Stimulated activated CD8-positive, alpha-beta memory T cell treated with anti-CD3 and anti-CD28 coated beads, Interleukin-4, amount 100 ng/mL, for 4 hours (primary cell): ENCODE results near the gene SDK2.

Experiments
- DNase-seq, 2 donors: peaks; one replicate each; pipeline ENCODE4 v3.0.0-alpha.2; 2020; ENCODE audit warnings: low read depth in 2 of 2, low spot score in 1 of 2

The SDK2 gene

DNA sequence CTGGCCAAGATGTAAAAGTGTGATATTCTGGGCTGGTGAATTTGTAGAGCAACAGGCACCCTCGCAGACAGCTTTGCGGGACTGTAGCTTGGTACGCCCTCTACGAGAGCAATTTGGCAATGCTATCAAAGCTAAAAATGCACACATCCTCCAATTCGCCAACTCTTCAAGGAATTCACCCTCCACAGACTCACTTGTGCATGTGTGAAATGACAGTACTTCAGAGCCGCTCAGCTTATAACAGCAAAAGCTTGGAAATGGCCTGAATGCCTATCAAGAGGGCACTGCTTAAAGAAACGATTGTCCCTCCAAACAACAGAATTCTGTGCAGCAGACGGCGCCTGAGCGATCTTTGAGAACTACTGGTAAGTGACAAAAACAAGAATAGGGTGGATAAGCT, 130.8 kb downstream of the SDK2 start:
- no peak for DNase-seq

DNA sequence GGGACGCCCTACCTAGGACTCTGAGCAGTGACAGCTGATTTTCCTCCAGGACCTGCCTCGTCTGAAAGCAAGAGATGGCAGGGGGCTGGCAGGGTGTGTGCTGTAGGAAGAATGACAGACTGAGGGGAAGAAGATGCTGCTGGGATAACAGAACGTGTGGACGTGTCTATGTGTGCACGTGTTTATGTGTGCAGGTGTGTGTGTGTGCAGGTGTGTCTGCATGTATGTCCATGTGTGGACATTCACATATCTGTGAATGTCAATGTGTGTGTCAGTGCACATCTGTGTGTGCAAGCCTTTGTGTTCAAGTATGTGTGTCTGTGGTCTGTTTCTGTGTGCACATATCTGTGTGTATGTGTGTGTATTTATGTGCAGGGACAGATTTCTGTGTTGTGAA, 132.5 kb downstream of the SDK2 start:
- DNase-seq: no peak

DNA sequence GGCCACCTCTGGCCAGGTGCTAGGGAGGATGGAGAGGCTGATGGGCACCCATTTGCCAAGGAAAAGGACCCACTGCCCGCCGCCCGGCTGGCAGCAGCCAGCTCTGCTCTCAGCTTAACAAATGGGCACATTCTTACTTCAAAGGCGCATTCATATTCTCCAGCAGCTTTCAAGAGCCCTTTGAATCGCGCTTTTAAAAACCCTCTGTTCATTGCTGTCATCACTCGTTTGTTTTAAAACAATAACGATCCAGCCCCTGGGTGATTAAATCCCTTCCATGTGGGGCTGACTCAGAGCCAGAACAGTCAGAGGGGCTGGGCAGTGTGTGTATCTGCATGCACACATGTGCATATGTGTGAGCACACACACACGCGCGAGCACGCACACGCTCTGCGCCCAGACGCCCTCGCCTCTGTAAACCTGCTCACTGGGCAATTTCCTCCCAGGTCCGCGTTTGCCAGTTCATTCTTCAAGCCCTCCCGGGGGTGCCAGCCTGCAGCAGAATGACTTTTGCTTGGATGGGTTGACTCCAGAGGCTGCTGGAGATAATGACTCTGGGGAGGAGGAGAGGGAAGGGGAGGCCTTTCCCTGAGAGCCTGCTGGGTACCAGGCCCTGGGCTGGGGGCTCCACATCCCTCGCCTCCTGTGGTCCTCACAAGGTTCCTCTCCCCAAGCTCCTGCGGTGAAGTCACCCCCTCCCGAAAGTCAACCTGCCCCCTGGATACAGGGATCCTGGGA, 133.1 kb downstream of the SDK2 start:
- no peak for DNase-seq

DNA sequence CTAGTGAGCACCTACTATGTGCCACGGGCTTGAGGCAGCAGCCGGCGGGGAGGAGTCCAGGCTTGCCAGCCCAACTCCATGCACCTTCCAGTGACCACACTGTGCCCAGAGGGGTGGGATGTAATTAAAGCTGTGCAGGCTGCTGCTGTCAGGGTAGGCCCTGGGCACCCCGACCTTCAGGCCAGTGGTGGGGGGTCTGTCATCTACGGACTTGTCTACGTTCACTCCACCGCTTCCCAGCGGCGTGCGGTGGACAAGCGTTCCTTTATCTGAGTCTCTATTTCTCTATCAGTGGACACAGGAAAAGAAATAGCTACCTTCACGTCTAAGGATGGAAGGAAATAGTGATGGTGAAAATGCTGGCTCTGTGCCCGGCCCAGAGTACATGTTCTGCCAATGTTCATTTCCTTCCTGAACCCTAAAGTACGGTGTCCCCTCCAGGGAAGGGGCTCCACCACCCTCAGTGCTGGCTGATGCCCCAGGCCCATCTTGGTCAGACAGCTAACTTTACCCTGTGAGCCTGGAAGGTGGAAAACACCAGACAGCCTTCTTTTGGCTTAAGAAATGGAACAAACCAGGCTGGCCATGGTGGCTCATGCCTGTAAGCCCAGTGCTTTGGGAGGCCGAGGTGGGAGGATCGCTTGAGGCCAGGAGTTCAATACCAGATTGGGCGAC, 135.2 kb downstream of the SDK2 start:
- DNase-seq: no peak

DNA sequence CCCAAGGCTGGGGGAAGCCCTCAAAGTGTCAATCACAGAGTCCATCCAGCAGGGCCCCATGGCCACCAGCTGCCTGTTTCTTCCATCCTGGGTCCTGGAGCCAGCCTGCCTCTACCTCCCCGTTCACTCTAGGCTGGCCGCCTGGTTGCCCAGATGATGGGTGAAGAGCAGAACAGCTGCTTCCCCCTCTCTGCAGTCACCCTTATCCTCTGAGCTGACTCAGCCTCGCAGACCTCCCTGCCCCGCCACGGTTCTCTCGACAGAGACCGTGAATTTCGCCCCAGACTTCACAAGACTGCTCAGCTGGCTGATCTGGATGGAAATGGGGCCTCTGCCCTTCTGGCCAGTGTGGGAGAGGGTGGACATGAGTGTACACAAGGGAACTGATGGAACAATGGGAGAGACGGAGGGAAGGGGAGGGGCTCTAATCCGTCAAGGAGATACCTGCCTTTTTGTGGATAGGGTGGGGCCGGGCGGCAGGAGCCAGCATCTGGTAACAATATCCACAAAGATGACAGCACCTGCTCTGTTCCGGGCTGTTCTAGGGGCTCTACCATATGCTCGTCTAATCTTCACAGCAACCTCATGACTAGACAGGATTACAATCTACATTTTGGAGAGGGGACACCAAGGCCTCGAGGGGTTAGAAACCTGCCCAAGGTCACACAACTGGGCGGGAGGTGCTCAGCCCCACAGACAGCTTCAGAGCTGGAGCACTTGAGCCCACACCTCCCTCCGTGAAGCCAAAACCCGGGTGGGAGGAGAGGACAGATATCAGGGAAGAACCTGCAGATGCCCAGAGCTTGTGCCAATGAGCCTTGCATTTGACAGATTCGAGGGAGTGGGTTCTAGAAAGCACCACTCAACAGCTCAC, 136.0 kb downstream of the SDK2 start:
- DNase-seq: no peak

DNA sequence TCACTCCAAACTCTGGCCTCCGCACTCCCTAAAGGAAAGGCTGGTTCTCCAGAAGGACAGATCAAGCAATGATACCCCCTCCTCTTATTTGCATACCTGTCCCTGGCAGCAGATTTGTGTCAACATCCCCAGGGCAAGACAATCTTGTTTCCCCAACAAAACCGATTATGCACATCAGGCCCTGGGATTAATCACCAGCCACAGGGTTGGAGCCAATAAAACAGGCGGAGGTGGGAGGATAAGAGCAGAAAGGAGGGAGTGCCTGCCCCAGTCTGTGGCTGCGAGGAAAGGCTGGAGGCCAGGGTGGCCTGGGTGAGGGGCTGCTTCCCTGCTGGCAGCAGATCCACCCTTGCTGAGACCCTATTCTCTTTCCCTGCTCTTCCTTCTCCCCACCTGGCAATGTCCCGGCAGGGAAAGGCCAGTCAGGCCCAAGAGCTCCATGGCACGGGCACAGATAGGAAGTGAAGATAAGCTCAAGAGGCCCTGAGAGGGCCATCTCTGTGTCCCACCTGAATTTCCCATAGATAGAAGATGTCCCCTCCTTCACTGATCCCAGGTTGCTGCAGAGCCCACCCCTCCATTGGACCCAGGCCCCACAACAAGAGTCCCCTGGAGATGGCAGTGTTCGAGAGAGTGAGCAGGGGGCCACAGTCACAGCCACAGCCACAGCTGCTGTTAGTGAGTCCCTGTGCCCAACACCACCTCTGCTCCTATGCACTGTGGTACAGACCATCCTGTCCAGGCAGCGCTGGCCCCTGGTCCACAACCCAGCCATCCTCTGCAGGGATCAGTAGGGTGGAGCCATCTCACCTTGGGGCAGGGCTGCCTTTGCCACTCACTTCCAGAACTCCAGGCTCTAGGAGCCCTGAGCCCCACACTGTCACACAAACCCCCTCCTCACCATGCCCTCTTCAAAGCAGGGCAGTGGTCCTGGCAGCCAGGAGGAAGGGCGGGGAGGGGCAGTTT, 137.5 kb downstream of the SDK2 start:
- no peak for DNase-seq

DNA sequence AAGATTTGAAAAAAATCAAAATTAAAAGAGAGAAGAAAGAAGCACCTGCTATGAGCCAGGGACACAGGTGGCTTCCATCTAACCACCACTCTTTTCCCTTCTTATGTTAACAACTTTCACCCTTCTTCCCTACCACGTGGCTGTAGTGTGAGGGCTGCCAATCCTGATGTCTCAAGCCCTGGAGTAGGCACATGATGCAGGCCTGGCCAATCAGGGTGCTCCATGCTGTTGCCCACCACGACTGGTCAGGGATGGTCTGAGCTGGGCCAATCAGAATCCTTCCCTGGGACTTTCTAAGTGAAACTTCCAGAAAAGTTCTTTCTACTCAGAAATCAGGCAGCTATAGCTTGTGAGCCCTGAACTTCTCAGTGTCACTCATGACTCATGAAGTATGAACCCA, 140.7 kb downstream of the SDK2 start:
- no peak for DNase-seq

DNA sequence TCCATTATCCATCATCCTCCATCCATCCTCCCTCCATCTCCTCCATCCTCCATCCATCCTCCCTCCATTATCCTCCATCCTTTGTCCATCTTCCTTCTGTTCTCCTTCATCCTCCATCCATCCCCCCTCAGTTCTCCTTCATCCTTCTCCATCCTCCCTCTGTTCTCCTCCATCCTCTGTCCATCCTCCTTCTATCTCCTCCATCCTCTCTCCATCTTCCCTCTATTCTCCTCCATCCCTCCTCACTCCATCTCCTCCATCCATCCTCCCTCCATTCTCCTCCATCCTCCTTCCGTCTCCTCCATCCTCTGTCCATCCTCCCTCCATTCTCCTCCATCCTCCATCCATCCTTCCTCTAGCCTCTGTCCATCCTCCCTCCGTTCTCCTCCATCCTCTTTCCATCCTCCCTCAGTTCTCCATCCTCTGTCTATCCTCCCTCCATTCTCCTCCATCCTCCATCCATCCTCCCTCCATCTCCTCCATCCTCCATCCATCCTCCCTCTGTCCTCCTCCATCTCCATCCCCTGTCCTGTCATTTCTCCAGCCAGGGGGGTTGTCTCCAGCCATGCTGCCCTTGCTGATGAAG, 143.7 kb downstream of the SDK2 start:
- DNase-seq: no peak

DNA sequence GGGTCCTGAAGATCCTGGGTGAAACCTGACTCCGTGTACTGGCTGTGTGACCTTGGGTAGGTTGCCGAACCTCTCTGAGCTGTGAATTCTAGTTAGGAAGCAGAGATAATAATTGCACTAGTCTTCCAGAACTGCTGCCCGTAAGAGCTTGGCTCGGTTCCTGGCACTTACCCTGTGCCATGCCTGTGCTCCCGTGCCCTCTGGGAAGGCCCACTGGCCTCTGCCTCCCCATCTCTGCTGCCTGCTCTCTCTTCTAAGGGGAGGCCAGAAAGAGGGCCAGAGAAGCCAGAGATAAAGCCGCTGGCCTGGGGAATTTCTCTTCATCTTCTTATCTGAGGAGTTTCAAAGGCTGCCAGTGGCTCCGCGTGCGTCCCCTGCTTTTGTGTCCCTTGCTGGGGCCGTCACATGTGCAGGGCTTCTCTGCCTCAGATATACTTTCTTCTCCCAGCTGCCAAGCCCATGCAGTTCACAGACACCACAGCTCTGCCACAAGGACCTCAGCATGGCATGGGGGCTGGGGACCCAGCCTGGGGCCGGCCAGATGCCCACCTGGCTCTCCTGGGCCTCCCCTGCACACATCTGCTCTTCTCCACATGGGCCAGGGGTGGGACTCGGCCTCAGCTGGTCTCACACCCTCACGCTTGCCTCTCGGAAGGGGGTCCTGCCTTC, 145.2 kb downstream of the SDK2 start:
- DNase-seq: no peak

DNA sequence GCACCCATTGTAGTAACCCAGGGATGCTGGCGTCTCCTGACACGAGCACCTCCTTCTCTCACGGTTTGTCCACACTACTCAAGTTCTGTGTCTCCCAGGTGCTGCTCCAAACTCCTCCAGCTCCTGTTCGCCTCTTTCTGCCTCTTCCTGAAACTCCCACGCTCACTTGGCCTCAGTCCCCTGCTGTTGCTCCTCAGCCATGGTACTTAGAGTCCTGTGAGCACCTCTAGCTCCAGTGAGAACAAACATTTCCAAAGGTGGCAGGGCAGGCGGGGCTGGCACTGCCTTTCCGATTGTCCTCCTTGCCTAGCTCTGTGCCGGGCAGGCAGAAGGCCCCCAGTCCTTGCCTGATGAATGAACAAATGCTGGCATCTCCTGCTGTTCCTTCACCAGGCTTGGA, 146.1 kb downstream of the SDK2 start:
- DNase-seq: no peak

DNA sequence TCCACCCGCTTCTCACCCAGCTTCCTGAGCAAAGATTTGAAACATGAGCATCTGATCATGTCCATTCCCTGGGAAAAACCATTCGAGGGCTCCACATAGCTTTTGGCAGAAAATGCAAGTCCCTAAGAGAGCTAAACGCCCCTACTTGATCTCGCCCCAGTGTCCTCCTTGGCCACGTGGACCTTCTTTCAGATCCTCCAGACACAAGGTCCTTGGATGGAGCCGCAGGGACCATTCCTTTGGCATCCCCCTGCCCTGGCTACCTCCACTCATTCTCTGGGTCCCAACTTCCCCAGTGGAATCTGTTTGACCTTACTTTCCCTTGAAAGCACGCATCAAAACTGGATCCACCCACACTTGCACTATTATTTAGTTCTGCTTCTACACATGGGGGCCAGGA, 146.5 kb downstream of the SDK2 start:
- DNase-seq: no peak

DNA sequence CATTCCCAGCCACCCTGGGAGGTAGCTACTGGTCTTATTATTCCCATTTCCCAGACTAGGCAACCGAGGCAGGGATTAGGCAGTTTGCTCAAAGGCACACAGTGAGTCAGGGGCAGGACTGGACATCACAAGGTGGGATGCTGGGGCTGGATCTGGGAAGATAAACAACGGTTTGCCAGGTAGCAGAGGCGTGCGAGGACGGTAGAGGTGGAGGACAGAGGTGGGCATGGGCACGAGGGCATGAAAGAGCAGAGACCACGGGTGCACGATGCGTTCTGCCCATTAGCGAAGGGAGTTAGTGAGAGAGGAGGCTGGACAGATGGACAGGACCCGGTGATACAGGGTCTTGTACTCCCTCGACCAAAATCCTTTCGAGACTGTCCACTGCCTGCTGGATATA, 148.0 kb downstream of the SDK2 start:
- DNase-seq: no peak

DNA sequence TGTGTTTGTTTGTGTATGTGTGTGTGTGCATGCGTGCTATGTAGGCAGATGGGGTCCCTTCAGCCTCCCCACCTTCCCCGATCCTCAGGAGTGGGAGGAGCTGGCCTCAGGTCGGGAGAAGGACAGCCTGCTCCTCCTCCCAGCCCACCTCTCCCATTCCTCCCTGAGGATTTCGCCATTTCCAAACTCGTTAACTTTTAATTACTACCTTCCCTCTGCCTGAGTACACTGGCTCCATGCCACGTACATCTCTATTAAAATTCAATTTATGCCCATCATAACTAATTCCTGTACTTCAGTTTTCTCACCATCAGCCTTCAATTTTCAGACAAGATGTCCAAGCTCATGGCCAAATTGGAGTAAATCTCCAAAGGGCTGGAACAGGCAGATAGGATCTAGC, 148.6 kb downstream of the SDK2 start:
- no peak for DNase-seq

DNA sequence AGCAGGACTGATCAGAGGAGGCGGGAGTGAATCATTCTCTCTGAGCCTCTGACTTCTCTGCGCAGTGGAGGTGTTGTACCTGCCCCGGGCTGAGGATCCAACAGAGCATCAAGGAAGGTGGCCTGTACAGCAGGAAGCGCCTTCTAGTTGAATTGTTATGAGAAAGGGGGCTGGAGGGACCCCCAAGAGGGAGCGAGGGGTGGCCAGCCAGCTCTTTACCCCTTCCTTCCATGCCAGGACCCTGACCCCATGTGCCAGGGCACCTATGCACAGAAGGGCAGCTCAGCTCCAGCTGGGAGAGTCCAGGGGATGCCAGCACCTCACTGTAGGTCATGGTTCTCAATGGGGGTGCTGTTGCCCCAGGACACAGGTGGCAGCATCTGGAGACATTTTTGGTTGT, 149.3 kb downstream of the SDK2 start:
- DNase-seq: no peak

DNA sequence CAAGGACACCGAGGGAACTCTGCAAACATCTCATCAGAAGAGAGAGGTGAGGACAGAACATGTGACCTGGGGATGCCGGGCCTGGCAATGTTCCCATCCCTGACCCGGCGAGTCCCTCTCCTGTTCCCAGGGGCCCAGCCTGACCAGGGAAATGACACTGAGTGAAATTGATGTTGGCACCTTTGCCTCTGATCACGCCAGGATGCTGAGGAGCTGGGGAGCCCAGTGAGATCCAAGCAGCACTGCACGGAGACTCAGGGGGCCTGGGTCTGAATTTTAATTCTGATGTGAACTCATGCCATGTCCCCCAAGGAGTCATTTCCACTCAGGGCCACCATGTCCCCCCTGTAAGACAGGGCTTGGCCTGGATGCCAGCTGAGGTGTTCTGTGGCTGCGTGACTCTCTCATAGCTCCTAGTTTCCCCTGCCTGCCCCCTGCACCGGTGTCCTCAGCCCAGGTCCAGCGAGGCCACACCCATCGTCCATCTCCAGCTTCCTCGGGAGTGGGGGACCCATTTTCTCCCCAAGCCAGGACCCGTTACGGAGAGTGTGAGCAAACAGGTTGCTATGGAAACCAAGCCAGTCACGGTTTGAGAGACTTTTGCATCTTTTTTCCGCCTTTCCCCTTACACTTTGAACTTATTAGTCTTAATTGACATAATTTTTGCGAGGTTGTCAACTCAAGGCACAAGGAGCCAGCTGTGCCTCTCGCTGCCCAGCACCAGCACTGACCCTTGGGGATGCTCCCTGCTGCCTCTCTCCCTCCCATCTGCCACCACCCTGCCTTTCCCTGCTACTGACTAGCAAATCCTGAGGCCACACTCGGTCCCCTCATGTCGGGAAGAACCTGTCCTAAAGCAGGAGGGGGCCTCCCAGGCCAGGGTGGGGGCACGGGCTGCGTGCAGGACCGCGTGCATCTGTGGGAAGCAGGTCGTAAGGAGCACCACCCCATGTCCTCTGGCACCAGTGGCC, 150.0 kb downstream of the SDK2 start:
- DNase-seq: no peak

DNA sequence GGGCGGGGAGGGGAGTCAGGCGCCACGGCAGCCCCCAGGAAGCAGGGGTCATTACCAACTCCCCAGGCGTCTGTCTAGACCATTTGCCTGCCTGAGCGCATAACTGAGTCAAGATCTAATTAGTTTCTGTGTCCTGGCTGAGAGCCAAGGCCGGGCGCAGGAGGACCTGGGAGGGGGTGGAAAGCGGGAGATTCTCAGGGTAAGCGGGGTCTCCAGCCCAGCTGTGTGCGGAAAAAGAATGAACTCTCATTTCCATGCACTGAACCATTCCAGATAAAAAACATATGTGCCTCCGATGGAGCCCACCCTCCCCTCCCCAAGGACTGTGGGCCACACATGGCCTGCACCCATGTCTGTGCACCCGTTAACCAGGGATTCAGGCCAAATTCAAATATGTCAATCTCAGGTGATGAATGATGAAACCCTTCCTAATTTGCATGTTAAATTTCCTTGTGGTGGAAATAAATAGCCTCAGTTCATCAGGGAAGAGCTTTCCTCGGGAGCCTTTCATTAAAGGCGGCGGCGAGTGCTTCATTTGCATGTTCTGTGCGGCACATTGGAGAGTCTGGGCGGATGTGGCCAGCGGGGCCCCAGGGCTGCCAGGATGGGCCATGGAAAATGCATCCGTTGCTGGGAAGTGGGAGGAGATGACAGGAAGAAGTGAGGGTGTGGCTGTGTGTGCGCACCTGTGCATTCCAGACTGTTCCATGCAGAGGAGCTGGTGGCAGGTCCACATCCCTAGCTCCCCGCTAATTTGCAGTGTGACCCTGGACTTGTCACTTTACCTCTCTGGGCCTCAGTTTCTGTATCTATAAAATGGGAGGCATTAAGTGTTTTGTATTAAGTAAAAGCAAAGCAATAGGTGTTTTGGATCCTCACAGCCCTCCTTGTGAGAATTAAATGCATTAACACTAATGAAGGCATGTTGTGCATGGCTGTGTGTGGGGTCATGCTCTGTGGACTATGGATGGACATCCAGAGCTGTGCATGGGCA, 151.1 kb downstream of the SDK2 start:
- DNase-seq: no peak

DNA sequence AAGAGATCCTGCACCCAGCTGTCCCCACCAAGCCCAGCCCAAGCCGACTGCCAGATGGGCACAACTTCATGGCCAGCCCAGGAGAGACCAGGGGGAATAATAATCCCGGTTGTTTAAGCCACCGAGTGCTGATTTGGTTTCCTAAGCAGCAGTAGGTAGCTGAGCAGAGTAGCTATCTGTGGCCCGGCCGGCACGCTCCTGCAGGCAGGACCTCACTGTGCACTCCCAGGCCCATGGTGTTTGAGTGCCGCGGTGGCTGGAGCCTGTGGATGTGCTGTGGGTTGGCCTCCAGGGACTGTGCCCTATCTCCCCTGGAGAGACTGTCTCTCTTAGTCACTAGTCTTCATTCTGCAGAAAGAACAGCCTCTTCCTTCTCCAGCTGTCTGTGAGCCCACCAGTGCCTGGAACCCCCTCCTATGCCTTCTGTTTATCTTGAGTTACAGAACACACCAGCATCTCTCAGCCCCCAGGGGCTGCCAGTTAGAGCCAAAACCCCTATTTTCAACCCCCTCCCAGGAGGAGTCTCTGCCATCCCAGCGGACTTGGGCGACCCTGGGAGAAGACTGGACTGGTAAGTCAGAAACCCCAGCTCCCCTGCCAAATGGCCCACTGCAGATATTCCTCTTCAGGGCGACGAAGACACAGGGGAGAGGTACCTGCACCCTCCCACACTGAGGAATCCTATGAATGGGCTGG, 152.0 kb downstream of the SDK2 start:
- DNase-seq: no peak
